Measurements from ENCODE around the gene GPX3.

GPX3 gene

DNA sequence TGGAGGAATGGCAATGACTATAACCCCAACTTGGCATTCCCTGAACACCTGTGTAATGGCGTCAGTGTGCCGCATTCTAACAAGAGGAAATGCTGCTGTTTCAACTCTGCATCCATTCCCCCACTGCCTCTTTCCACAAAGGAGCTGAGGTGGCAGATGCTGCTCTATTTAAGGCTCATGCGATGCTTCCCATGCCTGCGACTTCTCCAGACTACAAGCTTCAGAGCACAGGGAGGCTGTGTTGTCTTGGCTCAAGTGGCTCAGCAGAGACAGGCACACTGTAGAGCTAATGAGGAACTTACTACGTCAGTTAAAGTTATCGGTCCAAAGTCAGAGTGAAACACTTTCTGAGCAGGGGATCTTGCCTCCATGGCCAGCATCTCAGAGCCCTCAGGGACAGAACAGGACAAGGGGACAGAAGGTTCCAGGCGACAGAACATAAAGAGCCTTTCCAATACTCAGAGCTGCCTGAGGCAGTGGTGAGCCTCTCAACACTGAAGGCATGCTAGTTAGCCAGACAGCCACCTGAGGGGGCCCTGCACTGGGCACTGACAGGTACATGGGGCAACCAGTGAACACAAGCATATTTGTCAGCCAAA, 38.6 kb downstream of the GPX3 start:
- no peak for DNase-seq

- no peak for DNase-seq
Measured at GRCh38 chr5:151060742-151061141, 40.4 kb downstream of the GPX3 start.

DNA sequence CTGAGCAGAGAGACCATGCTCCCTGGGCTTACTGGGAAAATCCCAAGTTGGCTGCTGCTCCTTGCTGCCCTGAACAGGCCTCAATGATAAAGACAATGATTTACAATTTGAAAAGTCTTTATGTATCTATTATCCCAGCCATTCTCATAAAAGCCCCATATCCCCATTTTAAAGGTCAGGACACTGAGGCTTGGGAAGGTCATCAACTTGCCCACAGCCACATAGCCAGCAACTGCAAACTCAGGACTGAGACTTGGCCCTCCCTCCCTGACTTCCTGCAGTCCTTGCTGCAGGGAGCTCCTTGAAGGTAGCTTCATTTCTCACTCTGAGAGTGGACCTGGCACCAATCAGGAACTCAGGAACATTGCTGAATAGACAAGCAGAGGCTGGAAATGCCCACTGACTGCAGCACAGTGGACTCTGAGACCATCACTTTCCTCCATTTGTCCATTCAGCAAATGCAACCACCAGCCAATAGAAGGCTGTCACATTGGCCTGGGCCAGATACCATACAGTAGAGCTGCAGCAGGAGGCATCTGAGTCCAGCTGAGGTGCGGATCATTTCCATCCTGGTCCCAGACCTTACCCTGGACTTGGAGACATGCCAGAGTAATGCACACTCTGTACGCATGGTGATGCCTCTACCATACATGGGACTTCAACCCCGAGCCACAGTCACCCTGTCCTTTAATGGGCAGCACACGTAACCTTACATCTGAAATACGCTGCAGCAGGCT, 42.2 kb downstream of the GPX3 start:
- no peak for DNase-seq

DNA sequence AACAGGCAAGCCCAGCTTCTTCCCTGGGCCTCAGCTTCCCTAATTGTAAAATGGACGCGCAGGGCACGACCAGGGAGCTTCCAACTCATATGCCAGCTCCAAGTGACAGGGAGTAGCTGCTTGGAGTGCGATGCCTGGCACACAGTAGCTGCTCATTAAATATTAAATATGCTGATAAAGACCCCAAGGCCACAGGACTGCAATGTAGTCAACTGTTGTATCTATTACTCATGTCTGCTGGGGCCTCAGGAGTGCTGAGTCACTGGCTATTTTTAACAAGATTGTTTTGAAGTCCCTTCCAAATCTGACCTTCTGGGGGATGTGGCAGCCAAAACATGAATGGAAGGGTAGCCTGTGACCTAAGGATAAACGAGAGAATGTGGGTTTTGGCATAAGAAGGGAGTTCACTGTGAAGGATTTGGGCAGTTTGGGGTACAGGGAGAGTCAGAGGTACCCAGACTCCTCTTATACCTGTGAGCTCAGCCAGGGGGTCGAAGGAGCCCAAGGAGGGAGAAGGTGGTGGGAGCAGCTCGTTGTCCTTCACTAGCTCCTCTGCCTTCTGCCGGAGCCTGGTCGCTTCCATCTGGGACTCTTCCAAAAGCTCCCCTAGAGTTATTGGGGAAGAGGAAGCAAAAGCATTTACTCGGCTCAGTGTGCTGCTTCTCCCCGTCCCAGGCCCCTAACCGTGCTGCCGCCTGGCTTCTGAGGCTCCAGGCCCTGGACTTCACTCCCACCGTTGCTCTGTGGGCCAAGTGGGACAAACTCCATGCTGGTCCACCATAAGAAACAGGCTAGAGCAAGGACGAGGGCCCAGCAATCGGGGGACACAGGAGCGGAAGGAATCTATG, 43.0 kb downstream of the GPX3 start:
- no peak for DNase-seq

DNA sequence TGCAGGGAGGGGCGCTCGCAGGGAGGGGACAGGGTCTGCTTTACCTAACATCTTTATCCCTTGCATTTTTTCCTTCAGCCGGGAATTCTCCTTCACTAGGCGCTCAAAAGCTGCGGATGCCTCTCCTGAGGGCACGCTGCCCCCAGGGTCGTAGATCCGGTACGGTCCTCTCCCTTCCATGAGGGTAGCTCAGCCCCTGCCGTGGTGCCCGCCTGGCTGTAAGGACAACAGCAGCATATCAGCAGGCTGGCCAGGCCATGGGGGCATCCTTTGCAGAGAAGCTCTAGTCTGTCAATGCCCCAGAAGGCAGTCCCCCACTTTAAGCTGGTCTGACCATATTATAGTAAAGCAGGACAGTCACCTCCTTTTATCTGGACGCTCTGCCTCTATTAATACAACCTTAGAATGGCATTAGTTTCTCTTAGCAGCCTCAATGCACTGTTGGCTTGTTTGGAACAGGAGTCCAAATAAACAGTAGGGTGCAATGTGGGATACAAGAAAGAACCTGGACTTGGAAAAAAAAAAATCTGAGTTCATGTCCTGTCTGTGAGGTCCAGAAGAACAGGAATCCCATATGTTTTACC, 44.6 kb downstream of the GPX3 start:
- no peak for DNase-seq

- no peak for DNase-seq
Measured at GRCh38 chr5:151065609-151066008, 45.2 kb downstream of the GPX3 start.

DNA sequence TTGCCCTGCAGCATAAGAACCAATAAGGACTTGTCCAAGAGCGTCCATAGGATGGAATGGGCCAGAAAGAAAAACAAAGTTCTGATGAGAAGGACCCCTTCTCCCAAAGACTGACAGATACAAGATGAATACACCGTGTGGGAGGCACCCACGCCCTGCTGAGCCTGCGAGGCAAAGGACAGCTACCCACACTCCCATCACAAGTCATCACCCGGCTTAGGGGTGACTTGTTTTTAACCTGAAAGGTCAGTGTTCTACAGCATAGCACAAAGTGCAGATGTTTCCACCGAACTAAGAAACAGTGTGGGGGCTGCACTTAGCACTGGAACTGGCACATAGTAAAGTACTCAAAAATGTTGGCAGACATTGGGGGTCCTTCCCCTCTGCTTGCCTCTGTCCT, 46.5 kb downstream of the GPX3 start:
- no peak for DNase-seq

GRCh38 chr5:151067632-151068432, 47.4 kb downstream of the GPX3 start:
- no peak for DNase-seq

GRCh38 chr5:151068433-151069197, 48.2 kb downstream of the GPX3 start:
- DNase-seq = peak; percentile 32 to 41

GRCh38 chr5:151070449-151070848, 50.1 kb downstream of the GPX3 start:
- DNase-seq = no peak

DNA sequence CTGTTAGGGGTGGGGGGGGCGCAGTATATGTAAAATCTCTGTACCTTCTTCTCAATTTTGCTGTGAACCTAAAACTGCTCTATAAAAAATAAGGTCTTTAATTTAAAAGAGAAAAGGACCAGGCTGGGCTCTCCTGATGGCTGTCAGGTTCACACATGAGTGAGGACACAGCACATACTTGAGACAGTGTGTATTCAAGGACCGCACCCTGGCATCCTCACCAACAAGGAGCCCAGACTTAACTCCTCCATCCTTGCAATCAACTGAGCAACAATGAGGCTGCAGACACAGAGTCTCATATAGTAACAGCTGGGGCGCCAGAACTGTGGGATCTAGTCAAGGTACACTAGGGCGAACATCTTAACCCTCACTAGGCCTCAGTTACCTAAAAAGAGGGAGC, 50.6 kb downstream of the GPX3 start:
- no peak for DNase-seq

DNA sequence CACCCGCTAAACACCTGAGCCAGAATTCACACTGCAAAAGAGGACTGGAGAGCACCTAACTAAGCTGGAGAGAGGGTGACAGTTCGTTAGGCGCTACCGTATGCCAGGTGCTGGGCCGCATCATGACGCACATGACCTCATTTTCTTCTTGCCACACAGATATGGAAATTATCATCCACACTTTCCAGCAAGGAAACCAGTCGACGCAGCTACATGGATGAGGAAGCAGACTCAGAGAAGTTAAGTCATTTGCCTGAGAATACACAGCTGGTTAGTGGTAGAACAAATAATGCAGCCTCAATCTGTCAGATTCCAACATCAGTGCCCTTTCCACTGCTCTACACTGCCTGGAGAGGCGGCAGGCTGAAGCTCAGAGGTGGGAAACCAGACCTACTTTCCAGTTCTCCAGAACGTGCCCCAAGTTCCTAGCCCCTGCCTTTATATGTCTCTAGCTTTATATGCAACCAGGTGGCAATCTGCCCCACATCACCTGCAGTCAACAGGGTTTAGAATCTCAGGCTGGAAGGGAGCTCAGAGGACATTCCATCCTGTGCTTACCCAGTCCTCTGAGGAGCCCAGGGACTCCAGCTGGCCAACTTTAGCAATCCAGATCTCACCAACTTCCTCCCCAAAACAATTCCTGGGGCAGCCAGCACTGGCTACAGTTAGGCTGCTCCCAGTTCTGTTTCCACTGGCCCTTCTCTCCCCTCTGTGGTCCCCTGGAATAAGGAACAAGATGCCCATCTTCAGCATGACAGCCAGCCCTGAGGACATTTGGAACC, 51.6 kb downstream of the GPX3 start:
- no peak for DNase-seq

DNA sequence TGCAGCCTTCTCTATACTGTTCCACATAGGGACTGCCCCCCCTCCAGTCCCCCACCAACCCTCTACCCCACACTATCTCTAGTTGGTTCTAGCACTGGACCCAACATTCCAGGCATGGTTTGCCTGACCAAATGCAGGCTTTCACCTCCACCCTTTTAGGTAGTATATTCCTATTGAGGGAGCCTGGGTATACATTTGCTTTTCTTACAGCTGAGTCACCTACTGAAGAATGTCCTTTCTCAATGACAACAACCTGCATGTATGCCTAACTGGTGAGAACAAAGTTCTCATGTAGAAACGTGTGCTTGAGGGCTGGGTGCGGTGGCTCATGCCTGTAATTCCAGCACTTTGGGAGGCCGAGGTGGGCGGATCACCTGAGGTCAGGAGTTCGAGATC, 52.2 kb downstream of the GPX3 start:
- no peak for DNase-seq

DNA sequence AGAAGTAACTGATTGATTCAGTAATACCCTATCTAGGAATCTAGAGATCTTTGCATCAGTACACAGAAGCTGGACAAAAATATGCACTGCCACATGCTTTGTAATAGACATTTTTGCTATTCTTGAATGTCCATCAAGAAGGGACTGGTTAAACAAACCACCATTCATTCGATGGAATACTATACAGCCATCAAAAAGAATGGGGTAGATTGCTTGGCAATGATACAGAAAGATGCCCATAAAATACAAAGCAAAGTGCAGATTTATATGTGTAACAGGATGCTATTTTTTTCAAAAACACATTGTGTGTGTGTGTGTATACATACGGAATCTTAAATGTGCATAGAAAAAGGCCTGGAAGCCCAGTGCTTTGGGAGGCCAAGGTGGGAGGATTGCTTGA, 52.9 kb downstream of the GPX3 start:
- DNase-seq = no peak

DNA sequence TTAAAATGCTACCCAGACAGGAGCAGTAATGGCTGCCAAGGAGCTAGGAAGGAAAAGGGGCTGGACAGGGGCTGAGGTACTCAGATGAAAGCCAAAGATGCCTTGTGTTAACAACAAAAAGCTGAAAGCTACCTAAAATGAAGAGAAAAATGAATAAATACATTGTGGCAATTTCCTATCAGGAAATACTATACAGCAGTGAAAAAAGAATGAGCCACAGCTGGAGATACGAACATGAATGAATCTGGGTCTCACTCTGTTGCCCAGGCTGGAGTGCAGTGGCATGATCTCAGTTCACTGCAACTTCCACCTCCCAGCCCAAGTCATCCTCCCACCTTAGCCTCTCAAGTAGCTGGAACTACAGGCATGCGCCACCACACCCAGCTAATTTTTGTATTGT, 54.2 kb downstream of the GPX3 start:
- DNase-seq = no peak

- no peak for DNase-seq
Measured at GRCh38 chr5:151075698-151076331, 55.4 kb downstream of the GPX3 start.

DNA sequence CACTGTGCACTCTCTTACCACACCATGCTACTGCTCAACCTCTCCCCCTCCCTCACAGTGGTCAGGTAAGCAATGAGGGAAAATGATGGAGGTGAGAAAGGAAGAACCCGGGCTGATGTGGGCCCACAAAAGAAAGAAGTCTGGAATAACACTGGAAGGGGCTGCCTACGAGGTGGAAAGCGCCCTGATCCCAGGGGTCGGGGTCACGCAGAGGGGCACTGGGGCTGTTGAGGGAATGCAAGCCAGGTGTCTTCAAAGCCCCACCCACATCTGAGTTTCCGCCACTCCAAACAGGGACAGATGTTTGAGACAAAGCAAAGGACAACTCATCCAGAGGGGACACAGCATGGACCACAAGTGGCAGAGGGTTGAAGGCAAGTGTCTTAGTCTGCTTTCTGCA, 56.2 kb downstream of the GPX3 start:
- DNase-seq = no peak

GRCh38 chr5:151077419-151077818, 57.0 kb downstream of the GPX3 start:
- no peak for DNase-seq

DNA sequence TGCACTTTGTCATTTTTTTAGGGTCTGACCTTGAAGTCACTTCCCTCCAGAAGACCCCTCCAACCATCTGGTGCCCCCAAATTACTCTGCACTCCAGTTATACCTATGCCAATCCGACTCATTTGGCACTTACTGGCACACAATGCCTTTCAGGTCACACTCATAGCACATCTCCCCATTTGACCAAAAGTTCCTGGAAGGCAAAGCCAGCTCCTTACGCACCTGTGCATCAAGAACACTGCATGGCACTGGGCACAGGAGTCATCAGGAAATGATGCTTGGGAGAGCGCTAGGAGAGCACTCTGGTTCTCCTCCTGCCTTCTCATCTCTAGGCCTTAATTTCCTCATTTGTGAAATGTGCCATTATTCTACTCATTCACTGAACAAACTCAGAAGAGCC, 57.6 kb downstream of the GPX3 start:
- DNase-seq = no peak
